Posterior vena cava (tissue), 2 donors: Measurements from ENCODE around the gene RNF11. TPM values are rescaled to one million over a fixed set of nuclear protein-coding genes. Genes with fewer than 3 reads are reported as not detected.
"Not testable (repeated sequence)": the region's sequence is repeated elsewhere in the genome, so short reads cannot be mapped to it uniquely, and the experiment has no call there.

Experiments
- DNase-seq: peaks from one replicate; pipeline ENCODE4 v3.0.0-alpha.2; 2020; ENCODE audit warnings: low spot score
- intact Hi-C, 2 donors: fragments of 100-400 bp; cut with DNase I; formaldehyde crosslinking; loops; one replicate each; pipeline versions ENCODE4 v1.14.1 to v1.14.2; 2022 to 2023
- total RNA-seq, 2 donors: library from RNA; stranded (reverse); fragmentation: NEBNext Ultra II Directional; extraction: Animal tissue kit (Norgen Biotek cat#: 25700); gene quantifications; one replicate each; pipeline ENCODE4 v1.2.1, GENCODE V29; 2021
- donor health status: DM: yes; HTN: yes; CAD: no.
- donor health status: DM: yes; HTN: yes; CAD: no.

RNF11 gene
- total RNA-seq, 2 donors from 2014 or later: 101 to 114 TPM

DNA sequence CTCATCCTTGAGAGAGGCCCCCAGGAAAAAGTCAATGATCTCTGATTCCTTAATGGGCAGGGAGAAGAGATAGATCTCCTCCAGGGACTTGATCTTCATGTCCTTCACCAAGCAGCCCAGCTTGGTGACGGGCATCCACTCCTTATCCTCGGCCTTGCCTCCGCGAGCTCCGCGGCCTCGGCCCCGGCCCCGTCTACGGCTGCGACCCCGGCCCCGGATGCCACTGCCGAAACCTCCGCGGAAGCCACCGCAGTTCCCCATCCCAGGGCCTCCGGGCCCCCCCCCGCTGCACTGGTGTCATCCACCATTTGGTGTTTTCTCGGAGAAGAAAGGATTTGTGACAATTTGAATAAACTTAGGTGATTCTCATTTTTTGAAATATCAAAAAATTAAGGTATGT lies 15.1 kb downstream of the RNF11 start:
- intact Hi-C loops, DNase-seq: not testable (repeated sequence)

DNA sequence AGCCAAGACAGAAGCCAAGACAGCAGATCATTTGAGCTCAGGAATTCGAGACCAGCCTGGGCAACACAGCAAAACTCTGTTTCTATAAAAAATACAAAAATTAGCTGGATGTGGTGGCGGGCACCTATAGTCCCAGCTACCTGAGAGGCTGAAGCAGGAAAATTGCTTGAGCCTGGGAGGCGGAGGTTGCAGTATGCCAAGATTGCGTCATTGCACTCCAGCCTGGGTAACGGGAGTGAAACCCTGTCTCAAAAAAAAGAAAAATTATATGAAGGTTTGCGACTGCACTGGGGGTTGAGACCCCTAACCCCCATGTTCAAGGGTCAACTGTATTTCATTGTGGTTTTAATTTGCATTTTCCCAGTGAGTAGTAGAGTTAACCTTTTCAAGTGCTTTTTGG lies 16.3 kb downstream of the RNF11 start:
- DNase-seq: no peak
- intact Hi-C loops: no loop called here

DNA sequence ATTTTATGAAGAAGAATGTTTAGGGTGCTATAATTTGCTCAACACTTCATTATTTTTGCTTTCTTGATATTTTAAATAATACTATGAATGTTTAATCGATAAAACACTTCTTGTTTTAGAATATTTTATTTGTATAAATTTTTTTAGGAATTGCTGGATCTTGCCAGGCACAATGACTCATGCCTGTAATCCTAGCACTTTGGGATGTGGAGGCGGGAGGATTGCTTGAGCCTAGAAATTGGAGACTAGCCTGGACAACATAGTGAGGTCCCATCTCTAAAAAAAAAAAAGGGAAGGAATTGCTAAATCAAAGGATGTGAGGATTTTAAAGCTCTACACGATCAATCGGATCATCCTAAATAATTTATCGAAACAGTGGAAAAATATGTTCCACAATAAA lies 17.6 kb downstream of the RNF11 start:
- DNase-seq: no peak

DNA sequence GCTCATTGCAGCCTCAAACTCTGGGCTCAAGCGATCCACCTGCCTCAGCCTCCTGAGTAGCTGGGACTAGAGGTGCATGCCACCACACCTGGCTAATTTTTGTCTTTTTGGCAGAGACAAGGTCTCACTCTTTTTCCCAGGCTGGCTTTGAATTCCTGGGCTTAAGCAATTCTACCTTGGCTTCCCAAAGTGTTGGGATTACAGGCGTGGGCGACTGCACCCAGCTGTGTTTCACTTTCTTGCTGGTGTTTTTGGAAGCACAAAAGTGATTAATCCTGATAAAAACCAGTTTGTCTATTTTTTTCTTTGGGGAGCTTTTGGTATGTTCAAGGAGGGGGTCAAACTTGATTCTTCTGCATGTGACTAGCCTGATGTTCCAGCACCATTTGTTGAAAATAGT lies 19.3 kb downstream of the RNF11 start:
- intact Hi-C loops: no loop called here
- no peak for DNase-seq

More for the DNA sequence above, 17.6 kb downstream of the RNF11 start:
- intact Hi-C loops: no loop called here

DNA sequence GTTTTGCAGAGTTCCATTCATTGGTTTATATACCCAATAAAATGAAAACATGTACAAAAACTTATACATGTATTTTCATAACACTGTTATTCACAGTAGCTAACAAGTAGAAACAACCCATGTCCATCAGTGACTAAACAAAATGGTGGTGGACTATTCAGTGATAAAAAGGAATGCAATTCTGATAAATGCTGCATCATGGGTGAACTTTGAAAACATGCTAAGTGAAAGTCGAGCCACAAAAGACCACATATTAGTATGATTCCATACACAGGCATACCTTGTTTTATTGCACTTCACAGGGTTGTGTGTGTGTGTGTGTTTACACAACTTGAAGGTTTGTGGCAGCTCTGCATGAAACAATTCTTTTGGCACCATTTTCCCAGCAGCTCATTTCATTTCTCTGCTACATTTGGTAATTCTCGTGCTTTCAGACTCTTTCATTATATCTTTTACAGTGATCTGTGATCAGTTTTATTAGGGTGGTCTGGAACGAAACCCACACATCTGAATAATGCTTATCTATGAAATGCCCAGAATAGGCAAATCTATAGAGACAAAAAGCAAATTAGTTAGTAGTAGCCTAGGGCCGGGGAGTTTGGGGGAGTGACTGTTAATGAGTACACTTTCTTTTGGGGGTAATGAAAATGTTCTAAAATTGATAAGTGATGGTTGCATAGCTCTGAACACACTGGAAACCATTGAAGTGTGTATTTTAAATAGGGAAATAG lies 27.2 kb downstream of the RNF11 start:
- intact Hi-C loops: no loop called here
- no peak for DNase-seq

DNA sequence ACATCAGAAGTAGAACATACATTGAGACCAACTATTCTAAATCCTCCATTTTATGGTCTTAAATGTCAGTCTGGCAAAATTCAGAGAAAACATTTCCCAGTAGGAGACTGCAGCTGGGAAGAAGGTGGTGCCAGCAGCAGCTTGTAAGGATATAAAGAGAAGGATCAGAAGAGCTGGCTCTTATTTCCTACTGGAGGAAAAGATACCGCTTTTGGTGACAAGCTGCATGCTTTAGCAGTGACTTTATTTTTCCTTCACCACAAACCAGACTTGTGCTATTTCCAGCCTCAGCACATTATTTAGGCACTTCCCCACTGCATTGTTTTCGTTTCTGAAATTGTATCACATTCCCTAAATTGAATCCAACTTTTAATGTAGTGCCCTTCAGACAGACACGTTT lies 28.4 kb downstream of the RNF11 start:
- intact Hi-C loops: no loop called here
- DNase-seq: no peak

DNA sequence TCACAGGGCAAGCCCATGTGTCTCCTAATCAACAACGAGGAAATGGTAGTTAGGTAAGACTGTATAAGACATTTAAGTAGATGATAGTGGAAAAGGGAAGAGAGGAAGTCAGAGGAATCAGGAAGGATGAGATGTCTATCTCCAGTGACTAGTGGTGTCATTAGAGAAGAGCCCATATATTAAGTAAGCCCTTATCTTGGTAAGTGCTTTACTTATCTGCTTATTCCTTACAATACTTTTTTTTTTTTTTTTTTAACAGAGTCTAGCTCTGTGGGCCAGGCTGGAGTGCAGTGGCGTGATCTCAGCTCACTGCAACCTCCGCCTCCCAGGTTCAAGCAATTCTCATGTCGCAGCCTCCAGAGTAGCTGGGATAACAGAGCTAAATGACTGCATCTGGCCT lies 29.5 kb downstream of the RNF11 start:
- intact Hi-C loops: no loop called here

DNA sequence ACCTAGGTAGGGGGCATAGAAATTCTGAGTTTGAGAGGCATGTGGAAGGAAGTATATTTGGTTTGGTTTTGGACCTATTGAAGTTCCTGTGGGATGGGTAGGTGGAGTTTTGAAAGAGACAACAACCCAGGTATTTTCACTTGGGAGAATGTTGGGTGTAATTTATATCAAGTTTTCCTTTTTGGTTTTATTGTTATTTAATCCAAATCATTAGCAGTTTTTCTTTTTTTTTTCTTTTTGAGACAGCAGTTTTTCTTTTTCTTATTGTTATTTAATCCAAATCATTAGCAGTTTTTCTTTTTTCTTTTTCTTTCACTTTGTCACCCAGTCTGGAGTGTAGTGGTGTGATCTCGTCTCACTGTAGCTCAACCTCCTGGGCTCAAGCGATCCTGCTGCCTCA lies 30.1 kb downstream of the RNF11 start:
- no peak for DNase-seq
- intact Hi-C loops: no loop called here

More for the DNA sequence above, 29.5 kb downstream of the RNF11 start:
- DNase-seq: no peak

DNA sequence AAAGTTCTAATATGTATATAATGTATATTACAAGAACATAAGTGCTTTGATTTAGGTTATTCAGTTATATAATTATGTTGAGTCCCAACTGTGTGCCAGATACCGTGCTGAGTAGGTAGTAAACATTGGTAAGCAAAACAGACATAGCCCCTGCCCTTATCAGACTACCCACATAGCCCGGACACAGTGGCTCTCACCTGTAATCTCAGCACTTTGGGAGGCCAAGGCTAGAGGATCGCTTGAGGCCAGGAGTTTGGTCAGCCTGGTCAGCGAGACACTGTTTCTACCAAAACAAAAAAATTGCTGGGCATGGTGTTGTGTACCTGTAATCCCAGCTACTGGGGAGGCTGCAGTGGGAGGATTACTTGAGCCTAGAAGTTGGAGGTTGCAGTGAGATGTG lies 30.7 kb downstream of the RNF11 start:
- intact Hi-C loops: no loop called here
- no peak for DNase-seq

DNA sequence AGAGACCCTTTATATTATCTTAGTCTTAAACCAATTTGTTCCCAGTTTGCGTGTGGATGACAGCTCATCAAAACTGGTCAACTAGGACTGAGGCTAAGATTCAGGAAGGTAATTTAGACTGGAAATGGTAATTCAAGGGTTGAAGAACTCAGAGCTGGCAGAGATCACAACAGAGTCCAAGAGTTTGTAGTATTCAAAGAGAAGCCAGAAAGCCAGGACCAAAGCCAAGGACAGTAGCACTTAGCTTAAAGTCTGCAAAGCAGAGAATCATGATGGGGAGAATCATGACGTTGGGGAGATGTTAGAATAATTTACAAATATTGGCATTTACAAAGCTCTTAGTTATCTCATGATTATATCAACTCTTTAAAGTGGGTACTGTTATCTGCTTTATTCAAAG lies 32.6 kb downstream of the RNF11 start:
- intact Hi-C loops: no loop called here
- no peak for DNase-seq

DNA sequence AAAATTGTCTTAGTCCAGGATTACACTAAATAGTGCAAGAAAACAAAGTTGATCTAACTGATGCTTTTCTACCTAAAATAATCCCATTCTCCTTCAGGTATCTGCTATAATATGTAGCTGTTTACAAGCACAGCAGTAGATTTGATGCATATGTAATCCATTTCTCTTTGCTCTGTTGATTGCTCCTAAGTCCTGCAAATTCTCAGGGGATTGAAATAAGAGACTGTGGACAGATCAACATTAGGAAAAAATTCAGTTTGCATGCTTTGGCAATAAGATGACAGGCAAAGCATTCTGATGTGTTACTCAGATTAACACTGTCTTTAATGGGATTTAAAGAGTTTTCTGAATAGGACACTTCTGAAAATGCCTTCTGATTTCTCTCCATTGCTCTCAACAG lies 34.7 kb downstream of the RNF11 start:
- intact Hi-C loops: loop anchor here in 1 of 2 donors (5.0 kb wide), 1 partner anchor 602 kb away; no protein-coding TSS in a partner anchor
- DNase-seq: no peak

DNA sequence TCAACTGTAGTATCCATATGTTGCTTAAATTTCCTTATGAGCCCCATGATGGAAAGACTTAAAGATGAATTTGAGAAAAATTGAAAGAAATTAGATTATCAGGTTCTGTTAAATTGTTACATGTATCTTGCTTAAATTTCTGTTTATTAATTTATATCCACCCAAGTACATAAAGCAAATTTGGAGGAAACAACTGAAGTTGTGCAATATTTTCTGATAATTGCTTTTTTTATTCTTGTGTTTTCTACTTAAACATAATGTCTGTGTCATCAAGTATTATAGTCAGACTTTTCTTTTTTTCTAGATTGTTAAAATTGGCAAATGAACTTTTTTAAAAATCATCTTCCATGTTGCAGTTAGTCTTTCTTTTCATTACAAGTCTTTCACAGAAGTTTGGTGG lies 36.8 kb downstream of the RNF11 start:
- DNase-seq: no peak
- intact Hi-C loops: loop anchor here in 1 of 2 donors (5.0 kb wide), 1 partner anchor 599 kb away; no protein-coding TSS in a partner anchor

DNA sequence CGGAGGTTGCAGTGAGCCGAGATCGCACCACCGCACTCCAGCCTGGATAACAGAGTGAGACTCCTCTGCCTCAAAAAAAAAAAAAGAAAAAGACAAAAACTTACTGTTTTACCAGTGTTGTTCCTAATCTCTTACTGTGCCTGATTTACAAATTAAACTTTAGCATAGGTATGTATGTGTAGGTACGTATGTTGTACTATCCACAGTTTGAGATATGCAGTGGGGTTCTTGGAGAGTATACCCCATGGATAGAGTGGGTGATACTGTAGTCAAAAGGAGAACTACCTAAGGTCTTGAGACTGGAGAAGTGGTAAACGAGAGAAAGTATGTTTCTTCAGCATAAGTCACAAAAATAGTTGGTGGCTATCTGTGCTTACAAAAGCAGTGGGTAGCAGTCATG lies 38.6 kb downstream of the RNF11 start:
- no peak for DNase-seq
- intact Hi-C loops: loop anchor here in 1 of 2 donors (5.0 kb wide), 1 partner anchor 598 kb away; no protein-coding TSS in a partner anchor

DNA sequence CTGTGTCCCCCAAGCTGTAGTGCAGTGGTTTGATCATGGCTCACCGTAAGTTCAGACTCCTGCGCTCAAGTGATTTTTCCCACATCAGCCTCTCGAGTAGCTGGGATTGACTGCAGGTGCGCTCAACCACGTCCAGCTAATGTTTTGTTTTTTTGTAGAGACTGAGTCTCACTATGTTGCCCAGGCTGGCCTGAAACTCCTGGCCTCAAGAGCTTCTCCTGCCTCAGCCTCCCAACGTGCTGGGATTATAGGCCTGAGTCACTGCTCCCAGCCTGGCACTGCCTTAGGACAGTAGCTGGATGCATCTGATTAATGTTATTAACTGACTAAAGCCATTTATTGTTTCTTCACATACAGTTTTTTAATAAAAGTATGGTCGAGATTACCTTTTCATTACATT lies 40.2 kb downstream of the RNF11 start:
- intact Hi-C loops: no loop called here

DNA sequence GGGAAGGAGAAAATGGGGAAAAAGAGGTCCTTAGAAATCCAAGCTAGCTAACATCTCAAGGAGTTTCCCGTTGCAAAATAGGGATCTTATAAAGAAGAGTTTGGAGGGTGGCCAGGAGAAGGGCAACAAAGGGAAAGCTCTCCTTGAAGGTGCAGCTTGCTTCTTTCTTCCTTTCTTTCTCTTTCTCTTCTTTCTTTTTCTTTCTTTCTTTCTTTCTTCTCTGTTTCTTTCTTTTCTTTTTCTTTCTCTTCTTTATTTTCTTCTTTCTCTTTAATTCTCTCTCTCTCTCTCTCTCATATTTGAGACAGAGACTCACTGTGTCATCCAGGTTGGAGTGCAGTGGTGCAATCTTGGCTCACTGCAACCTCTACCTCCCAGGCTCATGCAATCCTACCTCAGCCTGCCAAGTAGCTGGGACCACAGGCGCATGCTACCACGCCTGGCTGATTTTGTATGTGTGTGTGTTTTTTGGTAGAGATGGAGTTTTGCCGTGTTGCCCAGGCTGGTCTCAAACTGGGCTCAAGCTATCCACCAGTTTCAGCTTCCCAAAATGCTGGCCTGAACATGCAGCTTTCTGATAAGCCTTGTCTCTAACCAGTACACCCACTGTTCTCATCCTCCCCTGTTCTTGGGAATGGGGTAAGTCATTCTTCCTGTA lies 44.4 kb downstream of the RNF11 start:
- intact Hi-C loops: no loop called here
- no peak for DNase-seq

More for the DNA sequence above, 40.2 kb downstream of the RNF11 start:
- no peak for DNase-seq

DNA sequence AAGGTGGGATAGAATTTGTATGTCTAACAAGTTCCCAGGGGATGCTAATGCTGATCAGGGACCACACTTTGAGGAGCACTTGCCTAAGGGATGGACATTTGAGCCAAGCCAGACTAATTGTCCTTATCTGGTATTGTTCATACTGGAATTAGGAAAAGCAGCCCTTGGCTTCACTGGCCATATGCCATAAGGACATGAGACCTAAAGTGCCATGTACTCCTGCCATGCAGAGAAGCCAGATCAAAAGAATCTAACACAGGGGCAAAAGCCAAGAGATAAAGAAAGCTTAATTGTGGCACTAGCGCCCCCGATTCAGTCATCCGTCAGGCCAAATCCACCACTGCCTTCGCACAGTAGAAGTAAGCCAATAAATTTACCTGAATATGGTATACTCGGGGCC lies 45.7 kb downstream of the RNF11 start:
- intact Hi-C loops: no loop called here
- DNase-seq: no peak

DNA sequence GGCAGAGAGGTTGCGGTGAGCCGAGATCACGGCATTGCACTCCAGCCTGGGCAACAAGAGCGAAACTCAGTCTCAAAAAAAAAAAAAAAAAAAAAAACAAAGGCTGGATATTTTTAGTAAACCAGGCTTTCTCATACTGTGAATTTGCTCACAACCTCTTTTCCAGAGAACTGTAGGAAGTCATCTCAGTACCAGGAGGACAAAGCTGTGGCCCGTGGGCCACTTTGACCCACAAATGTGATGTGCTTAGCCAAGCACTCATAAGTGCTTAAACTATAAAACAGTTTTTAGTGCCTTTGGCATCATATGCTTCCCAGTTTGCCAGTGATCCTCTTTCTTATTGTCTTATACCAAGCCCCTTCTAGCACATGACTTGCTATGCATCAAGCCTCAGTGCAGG lies 46.5 kb downstream of the RNF11 start:
- intact Hi-C loops: no loop called here
- no peak for DNase-seq

DNA sequence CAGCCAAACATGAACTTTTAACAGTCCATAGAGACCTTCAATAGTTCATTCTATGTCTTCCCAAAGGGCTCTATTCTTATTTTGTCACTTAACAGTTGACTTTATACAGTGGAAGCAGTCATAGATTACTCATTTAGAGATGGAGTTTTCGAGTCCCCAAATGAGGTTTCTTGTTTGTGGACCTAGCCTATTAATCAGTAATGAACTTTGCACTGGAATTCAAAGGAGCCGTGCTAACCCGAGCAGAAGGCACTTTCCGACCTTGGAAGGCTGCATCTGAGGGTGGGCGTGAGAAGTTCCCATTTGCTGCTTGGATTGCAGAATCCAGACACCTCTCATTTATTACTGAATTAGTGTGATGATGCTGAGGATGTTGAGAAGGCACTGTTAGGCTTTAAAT lies 47.9 kb downstream of the RNF11 start:
- intact Hi-C loops: no loop called here
- DNase-seq: no peak

DNA sequence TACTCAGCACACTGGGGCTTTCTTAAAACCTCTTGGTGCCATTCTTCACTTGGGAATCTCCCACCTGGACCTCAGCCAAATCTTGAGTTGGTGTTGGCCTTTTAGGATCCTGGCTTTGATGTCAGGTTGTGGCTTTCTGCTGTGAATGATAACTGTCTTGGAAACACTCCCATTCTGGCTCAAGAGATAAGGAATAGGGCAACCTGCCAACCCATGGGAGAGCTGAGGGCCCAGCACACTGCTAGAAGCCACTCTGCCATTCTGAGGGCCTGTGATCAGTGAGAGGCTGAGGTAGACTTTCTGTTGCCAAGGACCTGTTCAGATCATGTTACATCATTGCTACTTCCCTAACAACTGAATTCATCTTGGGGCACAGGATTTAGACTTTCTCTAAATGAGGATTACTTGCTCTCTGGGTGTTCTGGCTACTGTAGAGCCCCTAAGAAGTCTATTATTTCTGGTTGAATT lies 48.4 kb downstream of the RNF11 start:
- no peak for DNase-seq
- intact Hi-C loops: no loop called here

DNA sequence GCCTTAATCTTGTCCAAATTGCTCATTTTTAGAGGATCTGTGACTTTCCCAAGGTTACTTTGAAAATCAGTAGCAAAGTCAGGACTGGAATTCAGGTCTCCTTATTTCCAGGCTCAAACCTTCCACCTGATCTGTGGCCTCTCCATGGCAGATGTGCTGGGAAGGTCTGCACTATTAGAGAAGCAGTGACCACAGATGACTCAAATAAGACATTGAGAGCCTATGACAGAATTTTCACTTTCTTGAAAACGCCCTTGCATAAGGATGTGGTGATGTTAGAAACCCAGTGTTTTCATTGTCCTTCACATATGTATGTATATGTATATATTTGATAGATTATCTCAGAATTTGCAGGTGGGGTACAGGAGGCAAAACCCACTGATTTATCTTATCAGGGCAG lies 49.0 kb downstream of the RNF11 start:
- intact Hi-C loops: no loop called here

DNA sequence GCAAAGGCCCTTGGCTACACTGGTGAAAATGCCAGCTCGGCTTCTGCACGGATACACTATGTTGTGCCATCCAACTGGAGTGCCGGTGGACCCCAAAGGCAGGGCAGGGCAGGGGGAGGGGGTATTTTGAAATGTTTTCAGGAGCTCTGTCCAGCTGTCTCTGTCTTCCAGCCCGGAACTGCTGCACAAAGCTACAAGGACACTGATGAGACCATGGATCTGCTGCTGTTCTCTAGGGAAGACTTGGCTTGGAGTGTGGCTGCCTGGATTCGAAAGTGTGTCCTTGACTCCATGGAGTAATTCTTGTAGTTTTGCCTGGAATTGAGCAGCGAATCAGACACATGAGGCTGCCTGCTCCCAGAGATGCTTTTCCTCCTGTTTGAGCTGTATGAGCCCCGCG lies 51.9 kb downstream of the RNF11 start:
- intact Hi-C loops: no loop called here
- DNase-seq: no peak

More for the DNA sequence above, 49.0 kb downstream of the RNF11 start:
- DNase-seq: no peak
